HG03342 (cell line): ENCODE data around the gene ADRA1B.

ENCODE experiments used
- ATAC-seq: cut with Tn5 transposase; IDR thresholded peaks from one replicate; pipeline ENCODE4 v1.9.1; 2021; ENCODE audit warnings: mild to moderate bottlenecking, moderate library complexity; ENCODE audit not compliant: unreplicated experiment

The ADRA1B gene

GRCh38 chr5:159901308-159901707 lies 15.0 kb upstream of the ADRA1B start:
- no peak for ATAC-seq

- no peak for ATAC-seq
Measured at GRCh38 chr5:159901772-159902171, 14.5 kb upstream of the ADRA1B start.

- no peak for ATAC-seq
Measured at GRCh38 chr5:159902444-159903121, 13.7 kb upstream of the ADRA1B start.

- ATAC-seq, result no peak
Measured at GRCh38 chr5:159903131-159903530, 13.2 kb upstream of the ADRA1B start.

- ATAC-seq, result no peak
Measured at GRCh38 chr5:159904874-159905273, 11.4 kb upstream of the ADRA1B start.

- ATAC-seq, result no peak
Measured at GRCh38 chr5:159905496-159905895, 10.8 kb upstream of the ADRA1B start.

- no peak for ATAC-seq
Measured at GRCh38 chr5:159906463-159906862, 9.8 kb upstream of the ADRA1B start.

GRCh38 chr5:159906943-159907342 lies 9.3 kb upstream of the ADRA1B start:
- ATAC-seq, result no peak

GRCh38 chr5:159907689-159908590 lies 8.3 kb upstream of the ADRA1B start:
- no peak for ATAC-seq

- no peak for ATAC-seq
Measured at GRCh38 chr5:159908591-159908940, 7.7 kb upstream of the ADRA1B start.

GRCh38 chr5:159909126-159909525 lies 7.2 kb upstream of the ADRA1B start:
- ATAC-seq, result no peak

GRCh38 chr5:159910207-159910842 lies 6.0 kb upstream of the ADRA1B start:
- no peak for ATAC-seq

GRCh38 chr5:159910843-159911229 lies 5.4 kb upstream of the ADRA1B start:
- no peak for ATAC-seq

GRCh38 chr5:159911349-159911748 lies 4.9 kb upstream of the ADRA1B start:
- no peak for ATAC-seq

- no peak for ATAC-seq
Measured at GRCh38 chr5:159912033-159912800, 4.1 kb upstream of the ADRA1B start.

GRCh38 chr5:159913048-159913447 lies 3.2 kb upstream of the ADRA1B start:
- no peak for ATAC-seq

- ATAC-seq, result no peak
Measured at GRCh38 chr5:159913501-159913900, 2.8 kb upstream of the ADRA1B start.

- ATAC-seq, result no peak
Measured at GRCh38 chr5:159916841-159917761, 819 bp downstream of the ADRA1B start.

GRCh38 chr5:159917994-159918393 lies 1.7 kb downstream of the ADRA1B start:
- ATAC-seq, result no peak

GRCh38 chr5:159921721-159922120 lies 5.4 kb downstream of the ADRA1B start:
- no peak for ATAC-seq
